GM18861 (cell line): ENCODE measurements around the gene SLC34A1.

Experiments used
- ATAC-seq: cut with Tn5 transposase; IDR thresholded peaks from one replicate; pipeline ENCODE4 v1.9.1; 2021; ENCODE audit not compliant: unreplicated experiment

SLC34A1 gene

DNA sequence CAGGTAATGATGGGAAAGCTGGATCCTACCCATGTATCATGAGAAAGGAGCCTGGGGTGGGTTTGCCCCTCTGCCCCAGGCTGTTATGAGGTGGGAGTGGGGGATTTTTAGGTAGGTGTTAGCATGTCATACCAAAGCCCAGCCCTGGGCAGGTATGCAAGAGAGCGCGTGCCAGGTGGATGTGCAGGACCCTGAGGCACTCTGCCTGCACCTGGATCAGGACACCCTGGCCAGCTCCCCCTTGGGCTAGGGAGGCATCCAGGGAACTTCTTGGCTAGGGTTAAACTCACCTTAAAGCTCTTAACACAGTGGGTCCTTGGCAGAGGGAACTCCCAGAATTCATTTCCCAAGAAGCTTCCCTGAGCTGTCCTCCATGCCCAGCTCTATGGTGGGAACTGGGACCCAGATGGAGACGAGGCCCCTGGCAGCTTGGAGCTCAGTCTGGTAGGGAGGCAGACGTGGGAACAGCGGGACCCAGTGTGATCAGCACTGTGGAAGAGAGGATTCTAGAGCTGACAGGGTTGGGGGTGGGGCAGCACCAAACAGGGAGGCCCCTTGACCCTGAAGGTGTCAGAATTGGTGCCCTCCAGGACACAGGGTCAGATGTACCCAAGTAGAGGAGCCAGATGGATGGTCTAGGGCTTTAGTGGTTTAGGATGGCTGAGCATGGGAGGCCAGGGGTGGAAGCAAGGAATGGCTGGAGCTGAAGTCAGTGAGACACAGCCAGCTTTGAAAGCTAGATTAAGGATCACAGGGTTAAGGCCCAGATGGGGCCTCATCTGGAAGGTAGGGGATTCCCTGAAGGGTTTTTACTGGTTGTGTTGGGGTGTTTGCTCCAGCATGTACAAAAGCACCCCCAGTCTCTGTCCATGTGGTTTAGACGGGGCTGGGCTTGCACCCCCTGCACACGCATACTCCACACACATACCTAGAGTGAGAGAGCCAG lies 60.1 kb downstream of the SLC34A1 start:
- no peak for ATAC-seq

DNA sequence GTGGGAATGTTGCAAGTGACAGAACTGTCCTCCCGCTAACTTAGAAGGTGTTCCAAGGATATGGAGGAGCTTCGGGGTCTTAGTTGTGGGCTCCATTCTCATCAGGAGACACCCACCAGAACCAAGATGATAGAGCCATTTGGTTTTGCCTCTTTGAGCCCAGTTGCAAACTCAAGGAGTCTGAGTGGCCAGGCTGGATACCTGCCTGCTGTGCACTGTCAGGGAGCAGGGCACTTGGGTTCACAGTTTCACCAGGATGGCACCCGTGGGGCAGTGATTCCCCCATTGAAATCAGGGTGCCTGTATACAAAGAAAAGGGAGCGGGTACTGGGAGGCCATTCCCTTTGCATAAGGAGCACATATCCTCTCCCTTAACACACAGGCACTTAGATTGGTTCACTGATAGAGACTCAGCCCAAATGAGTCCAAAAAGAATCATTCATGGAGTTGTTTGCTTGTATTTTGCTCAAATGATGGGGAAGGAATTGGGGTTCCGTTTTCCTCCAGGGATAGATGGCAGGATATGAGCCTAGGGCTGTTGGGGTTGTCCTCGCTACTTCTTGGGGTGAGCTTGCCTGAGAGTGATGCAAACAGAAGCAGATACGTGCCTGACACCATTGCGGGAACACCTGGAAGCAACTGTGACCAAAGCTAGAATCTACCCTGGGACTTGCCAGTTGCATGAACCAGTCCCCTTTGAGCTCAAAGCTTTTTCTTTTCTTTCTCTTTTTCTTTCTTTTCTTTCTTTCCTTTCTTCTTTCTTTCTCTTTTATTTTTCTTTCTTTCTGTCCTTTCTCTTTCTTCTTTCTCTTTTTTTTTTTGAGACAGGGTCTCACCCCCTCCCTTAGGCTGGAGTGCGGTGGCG lies 61.0 kb downstream of the SLC34A1 start:
- ATAC-seq, result no peak

DNA sequence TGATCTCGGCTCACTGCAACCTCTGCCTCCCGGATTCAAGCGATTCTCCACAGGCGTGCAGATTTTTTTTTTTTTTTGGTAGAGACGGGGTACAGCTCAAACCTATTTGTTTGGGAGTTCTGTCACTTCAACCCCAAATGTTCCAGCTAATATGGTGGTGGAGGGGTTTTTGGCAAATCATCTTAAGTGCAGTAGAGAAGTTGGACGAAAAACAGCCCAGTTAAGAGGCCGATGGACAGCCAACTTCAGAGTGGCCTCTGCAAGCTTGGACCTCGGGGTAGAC lies 61.6 kb downstream of the SLC34A1 start:
- ATAC-seq, result no peak

DNA sequence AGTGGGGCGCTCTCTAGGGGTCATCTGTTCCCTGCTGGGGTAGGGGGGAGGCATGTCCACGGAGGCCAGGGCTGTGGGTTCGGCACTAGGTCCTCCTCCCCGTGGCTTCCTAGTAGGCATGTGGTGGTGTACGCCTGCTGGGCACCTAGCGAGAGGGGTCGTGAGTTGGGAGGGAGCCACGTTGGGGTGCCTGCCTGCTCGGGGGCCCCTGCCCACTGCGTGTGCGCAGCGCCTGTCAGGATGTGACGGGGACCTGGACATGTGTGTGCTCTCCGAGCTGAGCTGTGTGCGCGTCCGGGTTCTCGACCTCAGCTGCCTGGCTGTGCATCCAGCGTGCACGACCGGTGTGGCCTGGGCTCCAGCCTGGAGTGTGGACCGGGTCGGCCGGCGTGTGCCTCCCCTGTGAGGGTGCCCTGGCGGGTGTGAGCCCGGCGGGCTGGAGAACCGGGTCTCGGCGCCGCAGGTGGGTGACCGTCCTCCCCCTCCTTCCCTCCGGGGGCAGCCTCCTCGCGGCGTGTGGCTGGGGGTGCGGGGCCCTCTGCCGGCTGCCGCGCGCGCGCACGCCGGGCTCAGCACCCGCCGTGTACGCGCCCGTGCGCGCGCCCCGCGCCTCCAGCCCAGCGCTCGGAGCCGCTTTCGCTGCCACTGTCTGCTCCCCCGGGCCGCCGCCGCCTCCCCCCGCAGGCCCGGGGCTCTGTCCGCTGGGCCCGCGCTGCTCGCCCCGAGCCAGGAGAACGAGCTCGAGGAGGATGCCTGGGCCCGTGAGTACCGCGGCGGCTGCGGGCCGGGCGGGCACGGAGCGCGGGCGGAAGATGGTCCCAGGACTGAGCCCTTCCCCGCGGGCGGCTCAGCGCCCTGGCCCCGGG lies 62.2 kb downstream of the SLC34A1 start, which contains the start of gene PRR7:
TSS of gene PRR7 (plus strand) at position 615 of the 866 bp plus-strand sequence. CDS start 8,254 bp downstream, outside the sequence.
- no peak for ATAC-seq

DNA sequence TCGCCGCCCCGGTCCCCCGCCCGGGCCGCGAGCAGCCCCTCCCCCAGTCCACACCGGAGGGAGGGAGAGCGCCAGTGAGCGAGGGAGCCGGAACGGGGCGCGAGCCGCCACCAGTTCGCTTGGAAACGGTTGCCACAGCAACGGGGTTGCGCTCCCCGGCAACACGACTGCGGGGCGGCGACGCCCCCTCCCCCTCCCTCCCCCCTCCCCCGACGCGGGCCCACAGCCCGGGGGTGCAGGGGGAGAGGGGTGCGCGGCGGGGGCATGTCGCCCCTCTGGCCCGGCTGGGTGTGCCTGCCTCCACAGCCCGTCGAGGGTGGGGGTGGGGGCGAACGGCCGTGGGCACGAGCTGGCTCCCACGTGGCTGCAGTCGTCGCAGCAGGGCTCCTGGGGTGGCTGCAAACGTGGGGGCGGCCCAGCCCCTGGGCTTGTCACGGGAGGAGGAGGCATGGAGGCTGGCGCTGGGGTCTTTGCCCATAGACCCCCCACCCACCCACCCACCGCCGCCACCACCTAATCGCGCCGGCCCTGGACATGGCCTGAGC lies 62.9 kb downstream of the SLC34A1 start:
- ATAC-seq, result no peak

DNA sequence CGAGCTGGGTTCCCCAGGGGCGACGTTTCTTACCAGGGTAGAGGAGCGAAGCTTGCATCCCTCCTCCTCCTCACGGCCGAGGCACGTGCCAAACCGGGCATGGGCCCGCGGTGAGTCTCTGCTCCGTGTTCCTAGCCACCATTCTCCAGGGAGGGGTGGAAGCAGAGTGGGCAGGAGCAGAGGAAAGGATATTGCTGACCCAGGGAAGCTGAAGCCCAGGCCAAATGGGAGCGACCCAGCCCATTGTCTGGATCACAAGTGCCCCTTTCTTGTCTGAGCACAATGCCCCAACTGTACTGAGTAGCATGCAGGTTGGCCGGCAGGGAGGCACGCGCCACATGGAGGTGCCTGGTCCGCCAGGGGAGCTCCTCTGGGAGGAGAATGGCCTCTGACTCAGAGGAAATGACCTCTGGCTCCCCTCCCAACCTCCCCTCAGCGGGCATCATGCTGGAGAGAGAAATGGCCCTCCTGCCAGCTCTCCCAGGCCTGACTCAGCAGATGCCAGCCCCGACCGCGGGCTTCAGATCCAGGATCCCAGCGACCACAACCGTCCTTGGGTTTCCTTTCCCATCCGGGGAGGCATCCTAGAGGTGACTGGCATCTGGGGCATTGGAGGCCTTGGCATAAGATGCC lies 63.5 kb downstream of the SLC34A1 start:
- no peak for ATAC-seq
